HG03378 (cell line): ENCODE results near the gene SLC35G6.

ENCODE experiments used
- ATAC-seq: cut with Tn5 transposase; IDR thresholded peaks from one replicate; pipeline ENCODE4 v1.9.1; 2021; ENCODE audit warnings: mild to moderate bottlenecking, moderate library complexity; ENCODE audit not compliant: unreplicated experiment

The SLC35G6 gene

GRCh38 chr17:7499161-7499560, 17.9 kb downstream of the SLC35G6 start:
- no peak for ATAC-seq

GRCh38 chr17:7501729-7502128, 20.5 kb downstream of the SLC35G6 start:
- ATAC-seq, result no peak

- no peak for ATAC-seq
Measured at GRCh38 chr17:7502171-7502847, 21.1 kb downstream of the SLC35G6 start.

GRCh38 chr17:7502987-7503386, 21.7 kb downstream of the SLC35G6 start:
- ATAC-seq, result no peak

GRCh38 chr17:7503521-7503920, 22.3 kb downstream of the SLC35G6 start:
- no peak for ATAC-seq

- ATAC-seq, result no peak
Measured at GRCh38 chr17:7508145-7508544, 26.9 kb downstream of the SLC35G6 start.

GRCh38 chr17:7508846-7509245, 27.6 kb downstream of the SLC35G6 start:
- no peak for ATAC-seq

GRCh38 chr17:7509937-7510336, 28.7 kb downstream of the SLC35G6 start:
- no peak for ATAC-seq

GRCh38 chr17:7511108-7511507, 29.9 kb downstream of the SLC35G6 start:
- no peak for ATAC-seq

- ATAC-seq, result no peak
Measured at GRCh38 chr17:7512105-7512504, 30.9 kb downstream of the SLC35G6 start.

GRCh38 chr17:7512824-7513540, 31.7 kb downstream of the SLC35G6 start:
- no peak for ATAC-seq

GRCh38 chr17:7513850-7514419, 32.7 kb downstream of the SLC35G6 start:
- no peak for ATAC-seq

GRCh38 chr17:7515911-7516610, 34.8 kb downstream of the SLC35G6 start:
- ATAC-seq, result no peak

GRCh38 chr17:7523033-7523432, 41.8 kb downstream of the SLC35G6 start:
- no peak for ATAC-seq

- no peak for ATAC-seq
Measured at GRCh38 chr17:7528842-7529241, 47.6 kb downstream of the SLC35G6 start.

- no peak for ATAC-seq
Measured at GRCh38 chr17:7530023-7530900, 49.0 kb downstream of the SLC35G6 start.
